SU-DHL-6 (cell line): ENCODE data around the gene LAMA3.

Experiments
- H2AFZ ChIP-seq: fragments of 200-600 bp; sonication (generic); 2 replicates; pipeline ENCODE4 v1.6.1; 2014; ENCODE audit warnings: low read depth, mild to moderate bottlenecking, moderate library complexity, mixed read lengths, antibody characterized with exemption, low read length; ENCODE audit not compliant: severe bottlenecking
- H3F3A ChIP-seq: fragments of 200-600 bp; shearing (Covaris generic); 2 replicates; pipeline ENCODE4 v1.6.0; 2016; ENCODE audit warnings: antibody characterized with exemption, mild to moderate bottlenecking; ENCODE audit not compliant: insufficient read depth
- H3K27ac ChIP-seq: fragments of 200-600 bp; sonication (generic); 2 replicates; pipeline ENCODE4 v1.5.1; 2016; ENCODE audit warnings: low read depth, mild to moderate bottlenecking, low read length, moderate library complexity, mixed read lengths
- H3K27me3 ChIP-seq: fragments of 200-600 bp; sonication (generic), shearing (Covaris generic); 2 replicates; pipeline ENCODE4 v1.6.0; 2014; ENCODE audit warnings: mild to moderate bottlenecking, low read length
- H3K36me3 ChIP-seq: fragments of 200-600 bp; sonication (generic); 2 replicates; pipeline ENCODE4 v1.6.1; 2014; ENCODE audit warnings: mild to moderate bottlenecking, low read length, mixed read lengths
- H3K4me2 ChIP-seq: fragments of 300-600, 200-600 bp; shearing (Covaris generic), sonication (generic); 2 replicates; pipeline ENCODE4 v1.6.0; 2014; ENCODE audit warnings: low read length, low read depth, mild to moderate bottlenecking; ENCODE audit not compliant: poor library complexity, severe bottlenecking
- H3K4me3 ChIP-seq: fragments of 200-600 bp; sonication (generic); 2 replicates; pipeline ENCODE4 v1.5.1; 2014; ENCODE audit warnings: antibody characterized with exemption, low read length, mild to moderate bottlenecking, mixed read lengths; ENCODE audit not compliant: insufficient read depth, poor library complexity, severe bottlenecking
- H3K79me2 ChIP-seq: fragments of 200-600 bp; sonication (generic); 2 replicates; pipeline ENCODE4 v1.6.1; 2014; ENCODE audit warnings: mild to moderate bottlenecking, low read length, moderate library complexity; ENCODE audit not compliant: insufficient read depth
- H3K9ac ChIP-seq: fragments of 200-600 bp; sonication (generic); 2 replicates; pipeline ENCODE4 v1.7.0; 2014; ENCODE audit warnings: mild to moderate bottlenecking, low read length
- H3K9me2 ChIP-seq: fragments of 200-600 bp; sonication (generic); replicated peaks from 2 replicates; pipeline ENCODE4 v1.6.1; 2014; ENCODE audit warnings: low read length; ENCODE audit not compliant: insufficient read depth
- H3K9me3 ChIP-seq: fragments of 200-600 bp; sonication (generic); 2 replicates; pipeline ENCODE4 v1.6.1; 2014; ENCODE audit warnings: low read length, mixed read lengths; ENCODE audit not compliant: insufficient read depth
- H4K20me1 ChIP-seq: fragments of 200-600 bp; sonication (generic); 2 replicates; pipeline ENCODE4 v1.6.1; 2014; ENCODE audit warnings: low read depth, mild to moderate bottlenecking, antibody characterized with exemption, low read length, moderate library complexity, mixed read lengths
- EZH2phosphoT487 ChIP-seq: fragments of 200-600 bp; sonication (generic), shearing (Covaris generic); conservative IDR thresholded peaks from 2 replicates; pipeline ENCODE4 v1.6.1; 2018; ENCODE audit warnings: mild to moderate bottlenecking, antibody characterized with exemption, low read length, moderate library complexity, mixed read lengths
- TF ChIP-seq, protein P1 (sequence below): fragments of 200-600 bp; sonication (generic); IDR thresholded peaks from one replicate; pipeline ENCODE4 v1.5.1; 2017; ENCODE audit warnings: antibody characterized with exemption, mild to moderate bottlenecking, low read length, moderate library complexity; ENCODE audit not compliant: insufficient read depth, poor library complexity, severe bottlenecking

LAMA3 gene

DNA sequence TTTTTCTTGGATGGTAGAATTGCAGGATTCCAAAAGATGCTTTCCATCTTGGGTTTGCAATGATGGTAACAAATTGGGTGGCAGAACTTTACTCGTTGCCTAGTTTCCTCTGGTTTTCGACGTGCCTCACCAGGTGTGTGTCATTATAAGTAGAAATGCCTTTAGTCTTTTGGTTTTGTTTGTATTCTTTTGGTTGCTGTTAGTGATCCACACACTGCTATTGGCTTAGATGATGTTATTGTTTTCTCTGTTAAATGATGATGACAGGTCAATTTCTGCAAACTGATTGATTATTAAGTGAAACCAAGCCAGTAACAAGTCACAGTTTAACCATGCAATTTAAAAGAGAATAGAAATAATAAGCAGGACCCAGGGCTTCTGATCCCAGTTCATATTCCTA is 6.1 kb upstream of the LAMA3 start:
- H4K20me1 ChIP-seq, result no peaks in the 10 kb centered on the region
- H3F3A ChIP-seq, result no peaks in the 10 kb centered on the region
- TF ChIP-seq, protein P1, sequence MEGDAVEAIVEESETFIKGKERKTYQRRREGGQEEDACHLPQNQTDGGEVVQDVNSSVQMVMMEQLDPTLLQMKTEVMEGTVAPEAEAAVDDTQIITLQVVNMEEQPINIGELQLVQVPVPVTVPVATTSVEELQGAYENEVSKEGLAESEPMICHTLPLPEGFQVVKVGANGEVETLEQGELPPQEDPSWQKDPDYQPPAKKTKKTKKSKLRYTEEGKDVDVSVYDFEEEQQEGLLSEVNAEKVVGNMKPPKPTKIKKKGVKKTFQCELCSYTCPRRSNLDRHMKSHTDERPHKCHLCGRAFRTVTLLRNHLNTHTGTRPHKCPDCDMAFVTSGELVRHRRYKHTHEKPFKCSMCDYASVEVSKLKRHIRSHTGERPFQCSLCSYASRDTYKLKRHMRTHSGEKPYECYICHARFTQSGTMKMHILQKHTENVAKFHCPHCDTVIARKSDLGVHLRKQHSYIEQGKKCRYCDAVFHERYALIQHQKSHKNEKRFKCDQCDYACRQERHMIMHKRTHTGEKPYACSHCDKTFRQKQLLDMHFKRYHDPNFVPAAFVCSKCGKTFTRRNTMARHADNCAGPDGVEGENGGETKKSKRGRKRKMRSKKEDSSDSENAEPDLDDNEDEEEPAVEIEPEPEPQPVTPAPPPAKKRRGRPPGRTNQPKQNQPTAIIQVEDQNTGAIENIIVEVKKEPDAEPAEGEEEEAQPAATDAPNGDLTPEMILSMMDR, result no peak
- no peak for TF ChIP-seq EZH2phosphoT487
- H3K4me2 ChIP-seq, result no peak overlapping the region
- H3K79me2 ChIP-seq, result no peaks in the 10 kb centered on the region
- H3K9ac ChIP-seq, result no peak overlapping the region
- no peak overlapping the region for H2AFZ ChIP-seq
- no peaks in the 10 kb centered on the region for H3K9me3 ChIP-seq
- H3K27me3 ChIP-seq, result no peaks in the 10 kb centered on the region
- no peaks in the 10 kb centered on the region for H3K9me2 ChIP-seq
- no peak overlapping the region for H3K4me3 ChIP-seq
- H3K27ac ChIP-seq, result no peak overlapping the region
- H3K36me3 ChIP-seq, result no peaks in the 10 kb centered on the region

DNA sequence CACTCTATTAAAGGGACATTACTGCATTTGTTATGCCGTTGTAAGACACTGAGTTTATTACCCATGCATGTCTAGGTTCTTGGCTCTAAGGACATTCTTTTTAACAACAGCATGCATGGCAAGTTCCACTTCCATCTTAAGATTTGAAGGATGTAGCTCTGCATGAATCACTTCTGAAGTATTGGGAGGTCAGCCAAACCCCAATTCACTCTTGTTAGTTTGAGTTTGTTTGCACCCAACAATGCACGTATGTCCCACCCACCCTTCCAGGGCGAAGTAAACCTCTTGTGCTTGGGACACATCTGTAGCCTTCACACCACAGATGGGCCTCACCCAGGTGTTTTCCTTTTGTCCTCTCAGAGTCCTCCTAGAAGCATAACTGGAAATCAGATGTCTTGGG is 5.6 kb upstream of the LAMA3 start:
- H4K20me1 ChIP-seq, result no peaks in the 10 kb centered on the region
- H3K36me3 ChIP-seq, result no peaks in the 10 kb centered on the region
- H2AFZ ChIP-seq, result no peak overlapping the region
- no peak overlapping the region for H3K27ac ChIP-seq
- H3K4me3 ChIP-seq, result no peak overlapping the region
- no peaks in the 10 kb centered on the region for H3K9me2 ChIP-seq
- no peaks in the 10 kb centered on the region for H3K9me3 ChIP-seq
- H3K79me2 ChIP-seq, result no peaks in the 10 kb centered on the region
- H3F3A ChIP-seq, result no peaks in the 10 kb centered on the region
- H3K27me3 ChIP-seq, result no peaks in the 10 kb centered on the region
- H3K4me2 ChIP-seq, result no peak overlapping the region
- TF ChIP-seq, protein P1, result no peak
- no peak for TF ChIP-seq EZH2phosphoT487
- no peak overlapping the region for H3K9ac ChIP-seq

DNA sequence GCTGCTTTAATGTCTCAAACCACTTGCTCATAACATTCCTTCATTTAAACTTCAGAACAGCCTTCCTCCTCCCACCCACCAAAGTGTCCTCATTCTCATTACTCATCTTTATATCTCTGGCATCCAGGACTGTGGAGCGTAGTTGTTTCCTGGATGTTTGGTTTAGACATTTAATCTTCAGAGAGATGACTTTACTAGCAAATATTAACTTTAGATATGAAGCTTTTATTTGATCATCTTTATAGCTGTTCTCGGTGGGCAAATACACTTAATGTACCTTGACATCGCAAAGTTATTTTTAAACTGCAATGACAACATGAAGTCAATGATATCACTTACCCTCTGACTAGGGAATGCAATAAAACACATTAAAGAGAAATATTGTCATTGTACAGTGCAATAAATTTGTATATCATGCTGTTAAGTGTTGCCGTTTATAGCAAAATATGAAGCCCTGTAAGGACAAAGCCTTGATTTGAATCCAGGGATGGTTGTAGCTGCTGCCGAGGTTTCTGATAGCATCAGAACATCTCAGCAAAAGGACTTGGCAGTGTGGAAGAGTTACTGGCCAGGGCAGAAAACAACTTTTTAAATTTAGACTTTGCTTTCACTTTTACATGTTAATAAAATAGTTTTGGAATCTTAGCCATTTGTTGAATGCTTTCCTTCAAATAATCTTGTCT is 4.6 kb upstream of the LAMA3 start:
- TF ChIP-seq, protein P1, result no peak
- TF ChIP-seq EZH2phosphoT487, result no peak
- no peaks in the 10 kb centered on the region for H3K79me2 ChIP-seq
- H3K9me2 ChIP-seq, result no peaks in the 10 kb centered on the region
- H3K27ac ChIP-seq, result no peak overlapping the region
- H3K4me2 ChIP-seq, result no peak overlapping the region
- H3F3A ChIP-seq, result no peaks in the 10 kb centered on the region
- no peak overlapping the region for H3K4me3 ChIP-seq
- H4K20me1 ChIP-seq, result no peaks in the 10 kb centered on the region
- H3K9ac ChIP-seq, result no peak overlapping the region
- H2AFZ ChIP-seq, result no peak overlapping the region
- no peaks in the 10 kb centered on the region for H3K36me3 ChIP-seq
- no peaks in the 10 kb centered on the region for H3K27me3 ChIP-seq
- H3K9me3 ChIP-seq, result no peaks in the 10 kb centered on the region
